Fibroblast of skin of abdomen (primary cell): Measurements from ENCODE around the gene HOXC13.

Experiments
- DNase-seq: peaks from one replicate; pipeline ENCODE4 v3.0.0-alpha.2; 2013

The HOXC13 gene

DNA sequence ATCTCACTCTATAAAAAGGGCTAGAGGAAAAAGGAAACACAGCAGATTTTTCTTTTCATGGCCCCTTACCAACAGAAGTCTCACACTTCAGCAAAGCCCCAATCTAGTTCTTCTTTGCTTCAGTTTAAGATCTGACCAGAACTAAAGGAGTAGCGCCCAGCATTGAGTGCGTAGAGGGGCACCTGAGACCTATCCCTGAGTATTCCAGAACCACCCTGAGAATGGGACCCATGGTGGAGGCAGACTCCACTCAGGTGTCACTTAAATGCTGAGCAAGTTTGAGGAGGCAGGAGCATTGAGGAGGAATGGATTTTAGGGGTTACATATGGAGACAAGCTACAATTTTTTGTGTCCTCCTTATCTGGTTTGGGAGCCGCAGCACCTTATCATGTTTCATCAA lies 32.5 kb downstream of the HOXC13 start:
- DNase-seq = no peak

DNA sequence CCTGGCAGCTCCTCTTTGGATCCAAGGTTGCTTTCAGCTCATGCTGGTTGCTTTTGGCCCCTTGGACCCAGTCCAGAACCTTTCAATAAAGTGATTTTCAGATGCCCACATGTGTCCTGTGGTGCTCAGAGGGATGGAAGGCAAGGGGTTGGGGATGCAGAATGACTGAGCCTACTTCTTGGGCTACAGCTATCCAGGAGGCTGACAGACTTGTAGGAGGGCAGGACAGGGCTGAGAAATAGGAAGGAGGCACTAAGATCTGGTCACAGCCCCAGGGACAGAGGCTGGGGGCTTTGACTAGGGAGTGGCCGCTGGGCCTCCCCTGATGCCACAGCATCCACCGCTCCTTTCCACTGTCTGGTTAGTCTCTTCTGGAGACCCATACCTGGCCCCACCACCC lies 33.1 kb downstream of the HOXC13 start:
- DNase-seq = no peak

DNA sequence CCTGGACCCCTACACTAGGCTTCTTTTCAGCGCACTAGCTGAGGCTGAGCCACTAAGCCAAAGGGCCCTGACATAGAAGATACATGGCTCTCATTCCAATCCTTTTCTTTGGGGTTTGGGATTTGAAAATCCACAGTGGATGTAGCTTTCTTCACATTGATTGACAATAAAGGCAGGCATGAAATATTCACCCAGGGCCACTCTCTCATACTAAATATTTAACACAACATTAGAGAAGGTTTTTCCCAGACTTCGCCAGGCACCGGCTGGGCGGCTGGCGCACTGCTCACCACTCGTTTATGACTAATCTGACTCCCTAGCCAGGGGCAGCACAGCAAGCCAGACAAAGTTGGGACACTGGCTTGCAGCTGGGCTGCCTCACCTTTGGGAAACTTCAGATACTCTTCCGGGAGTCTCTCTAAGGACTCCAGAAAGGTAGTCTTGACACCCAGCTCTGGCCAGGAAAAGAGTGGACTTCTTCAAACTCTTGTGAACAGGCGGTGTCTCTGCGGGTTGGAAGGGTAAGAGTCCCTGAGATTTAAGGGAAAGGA lies 33.6 kb downstream of the HOXC13 start:
- no peak for DNase-seq

DNA sequence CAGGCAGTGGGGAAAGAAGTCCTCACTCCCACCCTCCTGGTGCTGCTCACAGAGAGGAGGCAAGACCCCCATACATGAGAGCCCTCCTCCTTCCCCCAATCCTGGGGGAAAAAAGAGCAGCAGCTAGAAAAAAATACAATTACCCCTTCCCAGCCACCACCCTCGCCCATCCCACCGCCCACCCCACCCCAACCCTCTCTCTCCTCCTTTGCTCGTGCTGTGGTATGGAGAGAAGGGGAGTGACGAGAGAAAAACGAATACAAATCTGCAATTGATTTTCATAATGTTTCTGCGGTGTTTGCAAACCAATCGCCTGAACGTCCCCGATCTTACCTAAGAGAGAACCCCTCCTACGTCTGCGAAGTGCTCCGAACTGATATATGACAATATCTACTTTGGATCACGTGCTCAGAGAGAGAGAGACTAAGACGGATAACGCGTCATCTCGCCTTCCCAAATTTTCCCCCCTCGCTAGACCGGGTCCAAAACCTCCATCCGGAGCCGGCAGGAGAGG lies 34.1 kb downstream of the HOXC13 start, which contains the start of gene HOXC11:
Gene HOXC11 (plus strand): TSS at position 405 of the 514 bp plus-strand sequence. CDS start 116 bp downstream, outside the sequence.
- DNase-seq = no peak

DNA sequence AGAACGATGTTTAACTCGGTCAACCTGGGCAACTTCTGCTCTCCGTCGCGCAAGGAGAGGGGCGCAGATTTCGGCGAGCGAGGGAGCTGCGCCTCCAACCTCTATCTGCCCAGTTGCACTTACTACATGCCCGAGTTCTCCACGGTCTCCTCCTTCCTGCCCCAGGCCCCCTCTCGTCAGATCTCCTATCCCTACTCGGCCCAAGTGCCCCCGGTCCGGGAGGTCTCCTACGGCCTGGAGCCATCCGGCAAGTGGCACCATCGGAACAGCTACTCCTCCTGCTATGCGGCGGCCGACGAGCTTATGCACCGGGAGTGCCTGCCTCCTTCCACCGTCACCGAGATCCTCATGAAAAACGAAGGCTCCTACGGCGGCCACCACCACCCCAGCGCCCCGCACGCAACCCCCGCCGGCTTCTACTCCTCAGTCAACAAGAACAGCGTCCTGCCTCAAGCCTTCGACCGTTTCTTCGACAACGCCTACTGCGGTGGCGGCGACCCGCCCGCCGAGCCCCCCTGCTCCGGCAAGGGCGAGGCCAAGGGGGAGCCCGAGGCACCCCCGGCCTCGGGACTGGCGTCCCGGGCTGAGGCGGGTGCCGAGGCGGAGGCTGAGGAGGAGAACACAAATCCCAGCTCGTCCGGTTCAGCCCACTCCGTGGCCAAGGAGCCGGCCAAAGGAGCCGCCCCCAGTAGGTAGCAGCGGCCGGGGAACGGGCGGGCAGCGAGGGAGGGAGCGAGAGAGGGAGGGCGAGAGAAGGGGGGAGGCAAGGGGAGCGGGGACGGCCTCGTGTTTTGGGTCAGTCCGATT lies 34.8 kb downstream of the HOXC13 start:
- no peak for DNase-seq

DNA sequence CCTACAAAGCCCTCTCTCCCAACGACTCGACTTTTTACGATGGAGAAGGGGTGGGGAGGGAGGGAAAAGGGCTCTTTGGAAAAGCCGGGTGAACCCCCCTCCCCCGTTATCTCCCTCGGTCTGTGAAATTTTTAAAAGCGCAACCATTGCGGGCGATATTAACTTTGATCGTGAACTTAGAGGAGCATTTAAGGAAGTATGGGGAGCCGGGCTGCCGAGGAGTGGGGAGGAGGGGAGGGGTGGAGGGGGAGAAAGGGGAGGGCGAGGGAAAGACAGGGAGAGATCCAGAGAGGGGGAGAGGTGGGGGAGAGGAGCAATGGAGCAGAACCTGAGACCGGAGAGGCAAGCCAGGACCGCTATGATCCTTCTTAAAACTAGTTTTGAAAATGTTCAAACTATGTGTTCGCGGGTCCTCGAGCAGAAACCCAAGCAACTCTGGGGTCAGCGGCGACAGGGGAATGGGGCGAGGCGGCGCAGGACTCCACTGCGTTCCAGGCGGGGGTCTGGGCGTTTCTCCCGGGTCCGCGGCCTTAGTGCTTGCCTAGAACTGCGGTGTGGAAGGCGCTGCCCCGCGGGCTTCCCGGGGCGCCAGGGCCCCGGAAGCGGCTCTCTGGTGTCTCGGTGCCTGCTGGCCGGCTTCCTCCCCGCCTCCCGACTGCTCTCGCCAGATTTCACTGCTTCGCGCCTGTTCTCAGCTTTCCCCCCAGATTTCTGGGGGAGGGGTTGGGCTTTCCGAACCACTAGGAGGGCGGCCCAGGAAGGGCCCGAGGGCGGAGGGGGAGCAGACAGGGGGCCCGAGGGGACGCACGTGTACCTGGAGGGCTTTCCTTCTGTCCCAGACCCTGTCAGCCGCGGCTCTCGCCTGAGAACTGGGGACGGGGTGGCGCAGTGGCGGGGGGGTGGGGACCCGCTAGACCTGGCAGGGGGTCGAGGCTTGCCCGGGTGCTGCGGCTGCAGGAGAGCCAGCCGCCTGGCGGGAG lies 35.7 kb downstream of the HOXC13 start, which contains the start of gene HOTAIR:
Gene HOTAIR (minus strand): TSS at position 871 of the 980 bp plus-strand sequence.
- no peak for DNase-seq

DNA sequence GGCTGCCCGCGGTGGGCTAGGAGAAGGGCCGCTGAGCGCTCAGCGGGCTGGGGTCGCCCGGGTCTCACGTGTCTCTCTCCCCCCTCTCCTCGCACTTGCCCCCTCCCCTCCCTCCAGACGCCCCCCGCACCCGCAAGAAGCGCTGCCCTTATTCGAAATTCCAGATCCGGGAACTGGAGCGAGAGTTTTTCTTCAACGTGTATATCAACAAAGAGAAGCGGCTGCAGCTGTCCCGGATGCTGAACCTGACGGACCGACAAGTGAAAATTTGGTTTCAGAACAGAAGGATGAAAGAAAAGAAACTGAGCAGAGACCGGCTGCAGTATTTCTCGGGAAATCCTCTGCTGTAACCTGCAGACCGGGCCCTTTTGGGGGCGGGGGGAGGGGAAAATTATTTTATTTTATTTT lies 36.4 kb downstream of the HOXC13 start:
- DNase-seq = no peak

DNA sequence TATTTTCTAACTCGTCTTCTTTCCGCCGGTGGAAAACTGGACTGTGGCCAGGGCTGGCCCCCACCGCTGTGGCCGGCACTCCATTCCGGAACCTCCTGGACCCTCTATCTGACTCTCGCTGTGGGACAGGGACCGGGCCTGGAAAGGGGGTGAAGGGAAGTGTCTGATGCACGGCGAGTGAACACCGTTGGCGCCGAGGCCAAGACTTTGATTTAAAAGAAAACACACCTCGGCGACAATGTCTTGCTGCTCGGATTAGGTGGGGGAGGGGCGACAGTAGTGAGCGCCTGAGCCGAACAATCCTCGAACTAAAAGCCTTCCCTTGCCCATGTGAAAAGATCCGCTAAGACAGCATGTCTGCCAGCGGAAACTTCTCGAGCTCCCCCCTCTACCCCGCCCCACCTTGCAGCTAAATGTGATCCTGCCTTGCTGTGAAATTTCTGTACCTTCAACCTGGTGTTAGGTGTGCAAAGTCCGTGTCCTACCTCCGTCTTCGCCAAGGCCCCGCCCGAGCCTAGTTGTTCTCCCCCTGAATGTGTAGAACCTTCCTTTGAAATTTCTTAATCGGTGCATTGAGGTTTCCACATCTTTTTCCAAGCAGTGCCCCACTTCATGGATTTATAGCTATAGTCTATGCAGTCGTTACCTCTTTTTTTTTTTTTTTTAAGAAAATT lies 37.0 kb downstream of the HOXC13 start:
- no peak for DNase-seq

DNA sequence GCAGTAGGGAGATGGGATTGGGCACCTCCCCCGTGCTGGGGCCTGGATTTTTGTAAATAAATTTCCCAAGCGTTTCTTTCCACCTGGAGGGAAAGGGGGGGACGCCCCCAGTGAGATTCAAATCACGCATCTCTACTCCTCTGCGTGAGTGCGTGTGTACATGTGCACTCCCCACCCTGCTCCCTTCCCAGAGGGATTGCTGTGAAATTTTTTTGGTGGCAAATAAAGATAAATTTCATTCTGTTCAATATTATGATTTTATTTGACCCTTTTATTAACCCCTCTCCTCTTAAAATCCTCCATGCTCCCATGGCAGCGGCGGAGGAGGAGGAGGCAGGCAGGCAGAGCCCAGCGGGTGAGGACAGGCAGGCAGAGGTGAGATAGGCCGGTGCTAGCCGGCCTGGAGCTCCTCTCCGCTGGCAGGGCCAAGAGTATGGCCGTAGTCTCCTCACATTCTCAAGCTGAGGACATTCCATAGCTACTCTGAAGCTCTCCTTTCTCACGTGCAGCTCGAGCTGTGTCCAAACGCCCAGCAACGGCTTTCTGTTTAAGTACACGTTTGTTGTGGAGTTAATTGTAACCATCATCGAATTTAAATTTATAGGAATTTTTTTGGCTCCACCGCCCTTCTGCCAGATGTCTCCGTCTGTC lies 37.7 kb downstream of the HOXC13 start:
- peak; percentile 60 for DNase-seq

DNA sequence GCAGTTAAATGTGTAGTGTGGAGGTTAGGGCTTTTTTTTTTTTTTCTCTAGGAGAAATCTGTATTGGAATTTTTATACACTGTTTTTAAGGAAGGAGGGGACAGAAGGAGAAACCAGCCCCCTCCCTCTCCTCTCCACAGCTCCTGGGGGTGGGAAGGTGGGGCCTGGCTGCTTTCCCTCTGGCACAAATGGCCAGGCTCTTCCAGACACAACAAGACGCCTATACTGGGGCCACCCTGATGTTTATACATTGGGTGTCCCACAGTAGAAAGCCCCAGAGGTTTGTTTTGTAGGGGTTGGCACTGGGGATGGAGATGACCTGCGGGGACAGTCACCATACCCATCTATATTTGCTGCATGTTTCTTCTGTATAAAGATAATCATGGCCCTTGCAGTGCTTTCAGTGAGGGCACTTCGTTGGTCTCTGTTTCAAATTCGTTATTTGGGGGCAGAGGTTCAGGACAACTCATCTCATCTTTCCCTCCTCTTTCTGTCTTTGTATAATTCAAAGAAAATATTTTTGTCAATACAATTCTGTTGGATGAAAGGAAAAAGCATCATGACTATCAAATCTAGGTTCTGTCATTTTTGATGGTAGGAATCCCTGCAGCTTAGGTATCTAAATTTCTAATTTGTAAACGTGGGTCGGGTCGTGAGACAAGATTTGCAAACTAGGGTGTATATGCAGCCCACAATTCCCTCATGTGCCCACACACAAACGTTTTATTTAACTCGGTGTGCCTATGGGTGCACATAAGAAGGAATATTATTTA lies 38.4 kb downstream of the HOXC13 start:
- no peak for DNase-seq

DNA sequence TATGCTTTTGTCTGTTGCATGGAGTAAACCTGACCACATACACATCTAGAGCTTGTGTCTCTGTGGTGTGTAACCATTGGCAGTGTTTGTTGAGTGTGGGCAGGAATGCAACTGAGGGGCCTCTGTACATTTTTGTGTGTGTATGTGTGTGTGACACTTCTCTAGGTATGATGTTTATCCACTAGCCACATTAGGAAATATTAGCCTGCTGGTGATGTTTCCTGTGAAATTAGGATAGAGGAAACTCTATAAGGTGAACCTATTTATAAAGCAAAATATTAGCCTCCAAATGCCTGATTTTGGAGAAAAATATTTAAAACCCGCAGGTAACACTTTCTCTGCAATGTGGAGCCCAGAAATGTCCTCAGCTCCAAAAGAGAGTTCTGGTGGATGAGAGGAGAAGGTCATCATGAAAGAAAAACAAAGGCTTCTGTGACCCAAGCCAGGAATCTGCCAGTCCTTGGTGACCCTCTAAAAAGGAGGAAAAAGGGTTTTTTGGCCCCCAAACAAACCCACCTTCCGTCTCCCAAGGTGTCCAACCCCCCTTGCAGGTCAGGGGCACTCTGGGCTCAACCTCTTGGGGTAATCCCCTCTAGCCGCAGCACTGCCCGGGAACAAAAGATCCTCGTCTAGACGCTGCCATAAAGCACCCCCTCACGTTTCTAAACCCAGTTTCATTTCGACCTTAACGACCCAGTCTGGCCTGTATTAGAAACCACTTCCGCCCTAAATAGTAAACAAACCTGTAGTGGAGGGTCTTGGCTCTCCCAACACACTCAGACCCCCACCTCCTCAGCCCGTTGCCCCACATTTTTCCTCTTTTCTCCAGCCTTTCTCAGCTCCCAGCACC lies 39.2 kb downstream of the HOXC13 start:
- DNase-seq = no peak

DNA sequence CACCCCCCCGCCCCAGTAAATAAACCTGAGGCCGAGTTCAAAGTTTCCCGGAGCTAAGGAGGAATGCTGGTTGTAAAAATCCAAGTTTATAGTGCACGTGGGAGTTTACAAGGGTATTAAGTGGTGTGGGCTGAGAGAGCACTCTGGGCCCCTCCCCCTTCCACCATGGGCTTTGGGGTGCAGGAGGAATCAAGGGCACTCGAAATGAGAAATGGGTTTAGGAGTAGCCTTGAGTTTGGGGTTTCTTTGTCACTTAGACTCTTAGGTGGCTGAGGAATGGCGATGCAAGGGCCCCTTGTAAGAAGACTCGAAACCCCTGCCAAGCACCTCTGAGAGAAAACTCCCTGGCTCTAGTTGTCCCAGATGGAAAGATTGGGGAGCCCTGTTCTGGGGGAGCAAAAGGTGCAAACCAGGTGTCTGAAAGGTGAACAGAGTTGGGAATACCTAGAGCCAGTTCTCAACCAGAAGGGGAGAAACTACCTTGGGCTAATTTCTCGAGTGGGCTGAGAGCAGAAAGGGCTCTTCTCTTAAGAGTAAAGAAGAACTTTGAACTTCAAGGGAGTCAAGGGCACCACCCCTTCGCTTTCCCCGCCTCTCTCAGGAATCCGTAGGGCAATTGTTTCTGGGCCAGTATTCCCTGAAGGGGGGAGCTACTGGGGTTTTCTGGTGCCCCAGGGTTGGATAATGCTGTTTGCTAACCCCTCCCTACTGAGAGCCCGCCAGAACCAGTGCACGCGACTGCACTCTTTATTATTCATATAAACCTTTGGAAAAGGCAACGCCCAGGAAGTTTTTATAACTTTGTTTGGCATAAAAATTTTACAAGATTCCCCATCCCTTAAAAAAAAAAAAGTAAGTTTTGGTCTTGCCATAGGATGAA lies 40.1 kb downstream of the HOXC13 start:
- DNase-seq = no peak

DNA sequence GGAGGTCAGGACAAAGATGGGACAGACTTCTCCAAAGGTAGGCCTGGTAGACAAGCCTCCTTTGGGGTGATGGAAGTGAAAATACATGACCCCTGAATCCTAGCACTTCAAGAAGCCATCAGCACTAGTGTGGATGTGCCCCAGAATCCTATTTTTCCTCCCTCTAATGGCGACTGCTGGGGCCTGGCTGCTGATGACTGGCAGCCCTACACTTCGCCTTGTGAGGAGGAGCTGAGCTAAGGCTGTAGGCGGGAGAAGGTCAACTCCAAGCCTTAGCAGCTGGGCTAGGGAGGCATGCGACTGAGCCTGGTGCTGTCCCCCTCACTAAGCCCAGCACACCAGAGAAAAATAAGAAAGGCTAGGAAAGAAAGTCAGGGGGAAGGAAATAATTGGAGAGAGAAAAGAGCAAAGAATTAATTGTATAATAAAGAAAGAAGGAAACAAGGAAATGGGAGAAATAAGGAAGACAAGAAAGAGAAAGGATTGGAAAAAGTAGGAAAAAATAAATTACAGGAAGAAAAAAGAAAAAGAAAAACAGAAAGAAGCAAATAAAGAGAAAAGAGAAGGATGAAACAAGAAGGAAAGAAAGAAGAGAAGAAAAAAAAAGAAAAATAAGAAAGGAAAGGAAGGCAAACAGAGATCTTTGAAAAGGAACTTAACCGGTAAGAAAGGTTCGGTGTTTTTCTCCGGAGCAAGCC lies 41.6 kb downstream of the HOXC13 start:
- no peak for DNase-seq

DNA sequence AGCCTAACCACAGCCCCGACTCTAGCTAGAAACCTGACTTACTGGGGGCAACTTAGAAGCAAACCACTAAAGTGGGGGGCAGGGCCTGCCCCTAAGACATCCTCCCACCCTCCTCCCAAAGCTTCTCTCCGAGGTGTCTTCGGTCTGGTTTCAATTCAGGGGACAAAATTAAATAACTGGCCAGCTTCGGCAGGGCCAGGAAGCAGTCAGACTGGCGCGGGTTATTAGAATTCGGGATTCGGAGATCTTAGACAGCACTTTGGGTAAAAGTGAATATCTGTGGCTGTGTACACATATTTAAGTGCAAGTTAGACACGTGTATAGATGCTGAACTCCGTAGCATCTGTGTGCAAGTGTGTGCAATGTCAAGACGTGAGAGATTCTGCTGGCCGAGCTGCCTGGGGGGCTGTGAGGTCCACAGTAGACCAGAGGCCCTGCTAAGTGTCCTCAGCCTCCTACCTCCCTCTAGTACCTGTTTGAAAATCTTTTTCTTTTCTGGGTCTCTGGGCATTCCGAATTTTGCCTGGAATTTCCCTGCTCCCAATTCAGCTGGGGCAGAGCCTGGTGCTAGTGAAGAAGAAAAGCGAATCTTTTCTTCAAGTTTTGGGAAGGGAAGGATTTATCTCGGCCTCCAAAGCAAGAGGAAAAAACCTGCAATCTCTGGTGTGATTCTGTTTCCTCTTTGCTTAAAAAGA lies 42.3 kb downstream of the HOXC13 start:
- no peak for DNase-seq

DNA sequence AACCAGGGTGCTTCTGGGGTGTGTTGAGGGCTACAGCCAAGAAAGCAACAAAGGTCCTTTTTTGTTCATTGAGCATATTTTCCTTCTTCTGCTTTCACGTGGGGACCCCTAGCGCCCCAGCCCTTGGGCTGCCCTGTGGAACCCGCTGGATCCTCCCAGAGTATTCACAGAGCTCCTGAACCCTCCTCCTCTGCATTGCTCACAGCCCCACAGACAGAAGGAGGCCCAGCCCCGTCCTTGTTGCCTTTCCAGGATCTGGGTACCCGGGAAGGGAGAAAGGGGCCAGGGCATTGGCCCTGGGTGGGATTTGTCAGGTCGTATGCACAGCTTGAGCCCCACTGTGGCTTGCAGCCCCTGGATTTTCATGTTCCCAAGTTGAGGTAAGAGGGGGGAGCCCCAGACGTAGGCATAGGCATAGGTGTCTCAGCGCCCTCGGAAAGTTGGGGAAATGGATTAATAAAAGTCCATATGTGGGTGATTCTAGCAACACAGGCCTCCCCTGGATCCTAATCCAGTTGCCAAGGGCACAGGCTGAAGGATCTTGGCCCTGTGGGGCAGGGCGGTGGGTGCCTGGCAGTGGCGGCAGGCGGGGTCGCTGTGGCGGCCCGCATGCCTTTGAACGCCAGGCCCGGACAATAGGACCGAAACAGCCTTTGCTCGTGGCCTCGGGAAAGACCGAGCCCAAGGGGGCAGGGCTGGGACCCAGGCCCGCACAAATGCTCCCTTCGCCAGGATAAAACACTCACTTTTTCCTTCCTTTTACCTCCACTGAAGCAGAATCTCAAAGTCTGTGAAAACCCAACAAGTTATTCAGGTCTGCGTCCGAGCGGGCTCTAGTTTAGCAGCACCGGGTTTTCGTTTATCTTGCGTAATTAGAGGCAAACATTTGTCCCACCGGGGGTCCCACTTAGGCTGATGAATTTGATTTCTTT lies 43.3 kb downstream of the HOXC13 start:
- DNase-seq = no peak
